ENCODE data around the gene PDS5A.

Gene PDS5A

DNA sequence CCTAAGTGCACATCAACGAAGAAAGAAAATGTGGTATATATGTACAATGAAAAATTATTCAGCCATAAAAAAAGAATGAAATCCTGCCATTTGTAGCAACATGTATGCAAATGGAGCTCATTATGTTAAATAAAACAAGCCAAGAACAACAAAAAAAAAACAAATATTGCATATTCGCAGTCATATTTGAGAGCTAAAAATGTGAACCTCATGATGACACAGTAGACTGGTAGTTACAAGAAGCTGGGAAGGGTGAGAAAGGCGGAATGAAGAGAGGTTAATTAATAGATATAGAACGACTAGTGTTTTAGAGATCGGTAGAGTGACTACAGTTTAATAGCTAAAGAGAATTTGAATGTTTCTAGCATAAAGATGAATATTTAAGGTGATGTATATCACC lies 89.2 kb downstream of the PDS5A start:
- H3F3A ChIP-seq (ENCODE audit: insufficient read depth, low read length): no peaks in the 10 kb centered on the region
- H3K4me3 ChIP-seq (ENCODE audit: low read length): no peak overlapping the region
- H3K36me3 ChIP-seq (replicated peaks; ENCODE audit: insufficient read depth, low read length): peaks cover 3% of the 10 kb centered on the region; the same call in 1 of the 2 replicates
- H3K27ac ChIP-seq (ENCODE audit: low read length): no peak overlapping the region
- no peak for DNase-seq
- H2AFZ ChIP-seq (ENCODE audit: low read length): no peak overlapping the region
- H3K9me3 ChIP-seq (replicated peaks; ENCODE audit: insufficient read depth, low read length): no peaks in the 10 kb centered on the region
- H3K9me2 ChIP-seq (replicated peaks; ENCODE audit: insufficient read depth, low read length): no peaks in the 10 kb centered on the region
- H3K4me1 ChIP-seq (ENCODE audit: low read length): no peaks in the 10 kb centered on the region
- H3K79me2 ChIP-seq (ENCODE audit: low read length): no peaks in the 10 kb centered on the region
- H3K9ac ChIP-seq (ENCODE audit: low read length): no peak overlapping the region
- no peak overlapping the region for H3K4me2 ChIP-seq (ENCODE audit: low read depth, low read length)
- no peak for TF ChIP-seq EZH2phosphoT487 (IDR thresholded peaks at IDR 0.05; ENCODE audit: low read length)
- TF ChIP-seq EZH2 (optimal IDR thresholded peaks at IDR 0.05; ENCODE audit: low read depth, low read length): no peak
- TF ChIP-seq, protein P1, sequence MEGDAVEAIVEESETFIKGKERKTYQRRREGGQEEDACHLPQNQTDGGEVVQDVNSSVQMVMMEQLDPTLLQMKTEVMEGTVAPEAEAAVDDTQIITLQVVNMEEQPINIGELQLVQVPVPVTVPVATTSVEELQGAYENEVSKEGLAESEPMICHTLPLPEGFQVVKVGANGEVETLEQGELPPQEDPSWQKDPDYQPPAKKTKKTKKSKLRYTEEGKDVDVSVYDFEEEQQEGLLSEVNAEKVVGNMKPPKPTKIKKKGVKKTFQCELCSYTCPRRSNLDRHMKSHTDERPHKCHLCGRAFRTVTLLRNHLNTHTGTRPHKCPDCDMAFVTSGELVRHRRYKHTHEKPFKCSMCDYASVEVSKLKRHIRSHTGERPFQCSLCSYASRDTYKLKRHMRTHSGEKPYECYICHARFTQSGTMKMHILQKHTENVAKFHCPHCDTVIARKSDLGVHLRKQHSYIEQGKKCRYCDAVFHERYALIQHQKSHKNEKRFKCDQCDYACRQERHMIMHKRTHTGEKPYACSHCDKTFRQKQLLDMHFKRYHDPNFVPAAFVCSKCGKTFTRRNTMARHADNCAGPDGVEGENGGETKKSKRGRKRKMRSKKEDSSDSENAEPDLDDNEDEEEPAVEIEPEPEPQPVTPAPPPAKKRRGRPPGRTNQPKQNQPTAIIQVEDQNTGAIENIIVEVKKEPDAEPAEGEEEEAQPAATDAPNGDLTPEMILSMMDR (IDR thresholded peaks at IDR 0.05; ENCODE audit: low read length): no peak
- no peaks in the 10 kb centered on the region for H4K20me1 ChIP-seq (ENCODE audit: insufficient read depth, low read length)
- H3K27me3 ChIP-seq (replicated peaks; ENCODE audit: insufficient read depth, low read length): no peaks in the 10 kb centered on the region

DNA sequence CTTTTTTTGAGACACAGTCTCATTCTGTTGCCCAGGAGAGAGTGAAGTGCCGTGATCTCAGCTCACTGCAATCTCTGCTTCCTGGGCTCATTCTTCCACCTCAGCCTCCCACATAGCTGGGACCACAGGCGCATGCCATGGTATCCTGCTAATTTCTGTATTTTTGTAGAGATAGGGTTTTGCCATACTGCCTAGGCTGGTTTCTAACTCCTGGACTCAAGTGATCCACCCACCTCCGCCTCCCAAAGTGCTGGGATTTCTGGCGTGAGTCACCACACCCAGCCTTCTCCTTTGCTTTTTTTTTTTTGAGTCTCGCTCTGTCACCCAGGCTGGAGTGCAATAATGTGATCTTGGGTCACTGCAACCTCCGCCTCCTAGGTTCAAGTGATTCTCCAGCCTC lies 94.1 kb downstream of the PDS5A start:
- H2AFZ ChIP-seq (ENCODE audit: low read length): no peak overlapping the region
- H3K27me3 ChIP-seq (replicated peaks; ENCODE audit: insufficient read depth, low read length): no peaks in the 10 kb centered on the region
- no peak overlapping the region for H3K4me3 ChIP-seq (ENCODE audit: low read length)
- DNase-seq: no peak
- H3K27ac ChIP-seq (ENCODE audit: low read length): no peak overlapping the region
- no peaks in the 10 kb centered on the region for H3K79me2 ChIP-seq (ENCODE audit: low read length)
- H3K9me3 ChIP-seq (replicated peaks; ENCODE audit: insufficient read depth, low read length): no peaks in the 10 kb centered on the region
- TF ChIP-seq, protein P1 (IDR thresholded peaks at IDR 0.05; ENCODE audit: low read length): no peak
- no peak for TF ChIP-seq EZH2 (optimal IDR thresholded peaks at IDR 0.05; ENCODE audit: low read depth, low read length)
- TF ChIP-seq EZH2phosphoT487 (IDR thresholded peaks at IDR 0.05; ENCODE audit: low read length): no peak
- H3K9me2 ChIP-seq (replicated peaks; ENCODE audit: insufficient read depth, low read length): no peaks in the 10 kb centered on the region
- H3F3A ChIP-seq (ENCODE audit: insufficient read depth, low read length): no peaks in the 10 kb centered on the region
- no peak overlapping the region for H3K9ac ChIP-seq (ENCODE audit: low read length)
- H4K20me1 ChIP-seq (ENCODE audit: insufficient read depth, low read length): no peaks in the 10 kb centered on the region
- 0 out of 2 replicates have a peak, but pooled peaks cover 3% of the 10 kb centered on the region for H3K36me3 ChIP-seq (replicated peaks; ENCODE audit: insufficient read depth, low read length)
- H3K4me1 ChIP-seq (ENCODE audit: low read length): no peaks in the 10 kb centered on the region
- H3K4me2 ChIP-seq (ENCODE audit: low read depth, low read length): no peak overlapping the region

DNA sequence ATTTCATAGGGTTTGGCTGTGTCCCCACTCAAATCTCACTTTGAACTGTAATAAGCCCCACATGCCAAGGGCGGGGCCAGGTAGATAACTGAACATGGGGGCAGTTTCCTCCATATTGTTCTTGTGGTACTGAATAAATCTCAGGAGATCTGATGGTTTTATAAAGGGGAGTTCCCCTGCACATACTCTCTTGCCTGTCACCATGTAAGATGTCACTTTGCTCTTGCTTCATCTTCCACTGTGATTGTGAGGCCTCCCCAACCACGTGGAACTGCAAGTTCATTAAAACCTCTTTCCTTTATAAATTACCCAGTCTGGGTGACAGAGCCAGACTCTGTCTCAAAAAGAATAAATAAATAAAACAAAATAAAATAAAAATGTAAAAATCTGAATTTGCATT lies 95.9 kb downstream of the PDS5A start:
- H3K36me3 ChIP-seq (replicated peaks; ENCODE audit: insufficient read depth, low read length): 0 out of 2 replicates have a peak, but pooled peaks cover 3% of the 10 kb centered on the region
- TF ChIP-seq EZH2 (optimal IDR thresholded peaks at IDR 0.05; ENCODE audit: low read depth, low read length) (no peak), EZH2phosphoT487 (IDR thresholded peaks at IDR 0.05; ENCODE audit: low read length) (no peak)
- TF ChIP-seq, protein P1 (IDR thresholded peaks at IDR 0.05; ENCODE audit: low read length): no peak

More for the DNA sequence above, 95.9 kb downstream of the PDS5A start:
- no peak overlapping the region for H3K4me2 ChIP-seq (ENCODE audit: low read depth, low read length)
- H3K4me1 ChIP-seq (ENCODE audit: low read length): no peaks in the 10 kb centered on the region
- H4K20me1 ChIP-seq (ENCODE audit: insufficient read depth, low read length): no peaks in the 10 kb centered on the region
- no peak overlapping the region for H3K4me3 ChIP-seq (ENCODE audit: low read length)
- no peak overlapping the region for H3K9ac ChIP-seq (ENCODE audit: low read length)
- H2AFZ ChIP-seq (ENCODE audit: low read length): no peak overlapping the region
- no peak overlapping the region for H3K27ac ChIP-seq (ENCODE audit: low read length)
- H3K9me2 ChIP-seq (replicated peaks; ENCODE audit: insufficient read depth, low read length): no peaks in the 10 kb centered on the region
- no peak for DNase-seq
- no peaks in the 10 kb centered on the region for H3K79me2 ChIP-seq (ENCODE audit: low read length)
- no peaks in the 10 kb centered on the region for H3K27me3 ChIP-seq (replicated peaks; ENCODE audit: insufficient read depth, low read length)
- H3F3A ChIP-seq (ENCODE audit: insufficient read depth, low read length): no peaks in the 10 kb centered on the region
- H3K9me3 ChIP-seq (replicated peaks; ENCODE audit: insufficient read depth, low read length): no peaks in the 10 kb centered on the region

Measured in MM.1S (cell line).